Stomach (tissue), 9 donors: ENCODE data around the gene HDAC11. TPM values are rescaled to one million over a fixed set of nuclear protein-coding genes. Genes with fewer than 3 reads are reported as not detected.

Experiments used
- DNase-seq, 2 donors: peaks; one replicate each; pipeline versions ENCODE4 v3.0.0 to v3.0.0-alpha.2; 2013 to 2019
- H3K27ac ChIP-seq, 5 donors: fragments of 200-600 bp in 4 of 5; sonication (generic) in 4 of 5; one replicate each; pipeline ENCODE4 v1.5.1; 2013 to 2019; ENCODE audit warnings: mild to moderate bottlenecking in 1 of 5, moderate library complexity in 1 of 5
- H3K27me3 ChIP-seq, 3 donors: fragments of 200-600 bp; sonication (generic); one replicate each; pipeline ENCODE4 v1.5.1; 2017 to 2019; ENCODE audit warnings: mixed run types in 1 of 3
- H3K36me3 ChIP-seq, 4 donors: fragments of 200-600 bp; sonication (generic); 1 replicate in 3 of 4; 2 replicates in 1 of 4; pipeline ENCODE4 v1.5.1; 2016 to 2019
- H3K4me1 ChIP-seq, 4 donors: fragments of 200-600 bp; sonication (generic); one replicate each; pipeline ENCODE4 v1.5.1; 2016 to 2019
- H3K4me3 ChIP-seq, 4 donors: fragments of 200-600 bp; sonication (generic) in 3 of 4; one replicate each; pipeline ENCODE4 v1.5.1; 2016 to 2019; ENCODE audit warnings: mild to moderate bottlenecking in 1 of 4
- H3K9me3 ChIP-seq, 4 donors: fragments of 200-600 bp; sonication (generic); one replicate each; pipeline ENCODE4 v1.5.1; 2016 to 2019
- CTCF ChIP-seq, 7 experiments: fragments of 450-650 bp in 4 of 7; fragments of 200-600 bp in 3 of 7; sonication (generic) in 3 of 7; IDR thresholded peaks; one replicate each; pipeline ENCODE4 v1.5.1; 2016 to 2019; ENCODE audit warnings: antibody characterized with exemption in 7 of 7, control low read depth in 2 of 7, mild to moderate bottlenecking in 1 of 7
- EP300 ChIP-seq: sonication (generic); formaldehyde crosslinking; IDR thresholded peaks from one replicate; pipeline ENCODE4 v1.6.1; 2017; ENCODE audit warnings: antibody characterized with exemption
- POLR2A ChIP-seq, 4 donors: fragments of 450-650 bp; IDR thresholded peaks; one replicate each; pipeline ENCODE4 v1.6.1; 2016; ENCODE audit warnings: antibody characterized with exemption in 4 of 4, control low read depth in 2 of 4, mild to moderate bottlenecking in 1 of 4, moderate library complexity in 1 of 4
- POLR2AphosphoS5 ChIP-seq, 3 donors: sonication (generic); formaldehyde crosslinking; IDR thresholded peaks; one replicate each; pipeline ENCODE4 v1.6.1; 2016; ENCODE audit warnings: antibody characterized with exemption in 3 of 3
- WGBS, 5 donors: extraction: QIAGEN DNeasy Blood & Tissue Kit in 3 of 5; methylation state at CpG; one replicate each; pipeline versions ENCODE4 v1.1.5 to v1.1.7; 2013 to 2018; 5-methylcytosine and 5-hydroxymethylcytosine counted together
- intact Hi-C: fragments of 100-400 bp; cut with DNase I; formaldehyde crosslinking; loops from one replicate; pipeline ENCODE4 v1.15.1; 2023; ENCODE audit warnings: low total_unique reads
- polyA plus RNA-seq, 3 donors: library from polyadenylated mRNA; stranded (reverse); fragments of 200-250 nt; gene quantifications; one replicate each; pipeline ENCODE4 v1.2.3, GENCODE V29; 2013
- total RNA-seq, 5 donors: library from RNA; depleted of rRNA; stranded (reverse); fragments of >200 nt; gene quantifications; one replicate each; pipeline versions ENCODE4 v1.1.0 to v1.2.3, GENCODE V29; 2014 to 2016
- donor health status: healthy with polysubstance abuse.
- donor health status: Bipolar disorder and iron deficiency.
- donor health status: healthy.

Gene HDAC11
- total and polyA plus RNA-seq, 8 donors, result 4.9 to 16.6 (median 15.4) TPM; not detected in 1

- 51 to 62% (median 56%) methylated on average over 3 of the region's 3 CpGs for WGBS, 5 donors
- Histone ChIP-seq H3K36me3 (peaks cover 0 to 38% (median 21%) of the 10 kb centered on the region in 4 donors), H3K9me3 (no peaks in the 10 kb centered on the region), H3K27me3 (no peaks in the 10 kb centered on the region), H3K27ac (no peak overlapping the region), H3K4me1 (peaks cover 0 to 10% (median 5%) of the 10 kb centered on the region in 4 donors), H3K4me3 (no peak overlapping the region)
- intact Hi-C loops, result no loop called here
- no peak for DNase-seq
- TF ChIP-seq CTCF (IDR thresholded peaks at IDR 0.05) (no peak), POLR2AphosphoS5 (IDR thresholded peaks at IDR 0.05) (no peak), POLR2A (IDR thresholded peaks at IDR 0.05) (no peak), EP300 (no peak)
Measured at GRCh38 chr3:13507247-13507569, 27.1 kb downstream of the HDAC11 start.

- DNase-seq, result peak in 1 of 2 donors; percentile 40
- Histone ChIP-seq H3K9me3 (no peaks in the 10 kb centered on the region), H3K36me3 (peaks cover 0 to 33% (median 19%) of the 10 kb centered on the region in 4 donors), H3K4me1 (peaks cover 0 to 10% (median 5%) of the 10 kb centered on the region in 4 donors), H3K27me3 (no peaks in the 10 kb centered on the region), H3K27ac (no peak overlapping the region), H3K4me3 (no peak overlapping the region)
- intact Hi-C loops, result no loop called here
- 41 to 59% (median 51%) methylated on average over 11 to 20 of the region's 20 CpGs for WGBS, 5 donors
- TF ChIP-seq POLR2A (IDR thresholded peaks at IDR 0.05), result no peak
- TF ChIP-seq EP300, result no peak
- TF ChIP-seq CTCF (IDR thresholded peaks at IDR 0.05), result no peak
Measured at GRCh38 chr3:13507570-13508339, 27.6 kb downstream of the HDAC11 start.

- Histone ChIP-seq H3K4me3 (no peak overlapping the region), H3K27me3 (no peaks in the 10 kb centered on the region), H3K9me3 (no peaks in the 10 kb centered on the region), H3K27ac (no peak overlapping the region), H3K4me1 (peaks cover 0 to 10% (median 5%) of the 10 kb centered on the region in 4 donors), H3K36me3 (peaks cover 0 to 25% (median 14%) of the 10 kb centered on the region in 4 donors)
- DNase-seq, result no peak
- WGBS, 5 donors, result 83 to 94% (median 90%) methylated on average over 8 of the region's 8 CpGs
- intact Hi-C loops, result no loop called here
- TF ChIP-seq POLR2A (IDR thresholded peaks at IDR 0.05), result no peak
- TF ChIP-seq POLR2AphosphoS5 (IDR thresholded peaks at IDR 0.05), result no peak
- no peak for TF ChIP-seq CTCF (IDR thresholded peaks at IDR 0.05)
- TF ChIP-seq EP300, result no peak
Measured at GRCh38 chr3:13508496-13508895, 28.4 kb downstream of the HDAC11 start.

GRCh38 chr3:13509059-13509815 is 29.1 kb downstream of the HDAC11 start:
- Histone ChIP-seq H3K4me1 (peaks cover 0 to 12% (median 5%) of the 10 kb centered on the region in 4 donors), H3K36me3 (peaks cover 0 to 18% (median 8%) of the 10 kb centered on the region in 4 donors), H3K4me3 (no peak overlapping the region), H3K27ac (no peak overlapping the region), H3K27me3 (no peaks in the 10 kb centered on the region), H3K9me3 (no peaks in the 10 kb centered on the region)
- TF ChIP-seq CTCF (IDR thresholded peaks at IDR 0.05), result no peak
- no peak for TF ChIP-seq EP300
- no peak for TF ChIP-seq POLR2AphosphoS5 (IDR thresholded peaks at IDR 0.05)
- no peak for TF ChIP-seq POLR2A (IDR thresholded peaks at IDR 0.05)
- intact Hi-C loops, result no loop called here
- 61 to 88% (median 87%) methylated on average over 7 to 15 of the region's 15 CpGs for WGBS, 5 donors
- no peak for DNase-seq
